NB4 (cell line): ENCODE measurements around the gene PPP4R2.

Experiments used
- DNase-seq: peaks from one replicate; pipeline ENCODE4 v3.0.0; 2010; ENCODE audit warnings: low read depth
- H3K4me3 ChIP-seq: one replicate; pipeline ENCODE4 v1.5.1; 2011; ENCODE audit warnings: mild to moderate bottlenecking, low read depth, low read length, moderate library complexity
- MAX ChIP-seq: IDR thresholded peaks from 2 replicates; pipeline ENCODE4 v1.6.1; 2011; ENCODE audit warnings: low read depth, low read length
- MYC ChIP-seq: IDR thresholded peaks from 2 replicates; pipeline ENCODE4 v1.6.1; 2011; ENCODE audit warnings: low read depth, low read length
- POLR2A ChIP-seq: IDR thresholded peaks from 2 replicates; pipeline ENCODE4 v1.6.1; 2011; ENCODE audit warnings: mild to moderate bottlenecking; ENCODE audit not compliant: insufficient read length; ENCODE audit errors: extremely low read depth
- TF ChIP-seq, protein P1 (sequence below): IDR thresholded peaks from one replicate; pipeline ENCODE4 v1.5.1; 2012; ENCODE audit warnings: low read depth, low read length

PPP4R2 gene

GRCh38 chr3:73070675-73071575 is 74.3 kb downstream of the PPP4R2 start:
- TF ChIP-seq, protein P1, sequence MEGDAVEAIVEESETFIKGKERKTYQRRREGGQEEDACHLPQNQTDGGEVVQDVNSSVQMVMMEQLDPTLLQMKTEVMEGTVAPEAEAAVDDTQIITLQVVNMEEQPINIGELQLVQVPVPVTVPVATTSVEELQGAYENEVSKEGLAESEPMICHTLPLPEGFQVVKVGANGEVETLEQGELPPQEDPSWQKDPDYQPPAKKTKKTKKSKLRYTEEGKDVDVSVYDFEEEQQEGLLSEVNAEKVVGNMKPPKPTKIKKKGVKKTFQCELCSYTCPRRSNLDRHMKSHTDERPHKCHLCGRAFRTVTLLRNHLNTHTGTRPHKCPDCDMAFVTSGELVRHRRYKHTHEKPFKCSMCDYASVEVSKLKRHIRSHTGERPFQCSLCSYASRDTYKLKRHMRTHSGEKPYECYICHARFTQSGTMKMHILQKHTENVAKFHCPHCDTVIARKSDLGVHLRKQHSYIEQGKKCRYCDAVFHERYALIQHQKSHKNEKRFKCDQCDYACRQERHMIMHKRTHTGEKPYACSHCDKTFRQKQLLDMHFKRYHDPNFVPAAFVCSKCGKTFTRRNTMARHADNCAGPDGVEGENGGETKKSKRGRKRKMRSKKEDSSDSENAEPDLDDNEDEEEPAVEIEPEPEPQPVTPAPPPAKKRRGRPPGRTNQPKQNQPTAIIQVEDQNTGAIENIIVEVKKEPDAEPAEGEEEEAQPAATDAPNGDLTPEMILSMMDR: no peak
- TF ChIP-seq POLR2A (no peak), MYC (no peak), MAX (no peak)
- peak; percentile 15 for DNase-seq
- no peak overlapping the region for H3K4me3 ChIP-seq

DNA sequence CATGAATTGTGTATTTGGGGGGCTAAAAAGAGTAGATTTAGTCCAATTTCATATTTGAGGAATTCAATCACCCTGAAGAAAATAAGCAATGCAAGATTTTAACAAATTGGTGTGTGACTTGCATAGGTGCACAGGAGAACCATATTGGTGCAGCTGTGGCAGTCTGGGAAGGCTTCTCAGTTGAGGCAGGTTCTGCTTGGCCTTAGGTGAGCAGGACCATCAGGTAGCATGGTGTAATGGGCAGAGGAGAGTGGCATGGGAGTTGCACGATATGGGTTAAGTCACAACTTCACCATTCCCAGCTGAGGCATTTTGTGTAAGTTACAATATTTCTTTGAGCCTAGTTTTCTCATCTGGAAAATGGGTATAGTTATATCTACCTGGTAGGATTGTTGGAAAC is 75.3 kb downstream of the PPP4R2 start:
- DNase-seq: no peak
- TF ChIP-seq, protein P1: no peak
- no peak overlapping the region for H3K4me3 ChIP-seq

DNA sequence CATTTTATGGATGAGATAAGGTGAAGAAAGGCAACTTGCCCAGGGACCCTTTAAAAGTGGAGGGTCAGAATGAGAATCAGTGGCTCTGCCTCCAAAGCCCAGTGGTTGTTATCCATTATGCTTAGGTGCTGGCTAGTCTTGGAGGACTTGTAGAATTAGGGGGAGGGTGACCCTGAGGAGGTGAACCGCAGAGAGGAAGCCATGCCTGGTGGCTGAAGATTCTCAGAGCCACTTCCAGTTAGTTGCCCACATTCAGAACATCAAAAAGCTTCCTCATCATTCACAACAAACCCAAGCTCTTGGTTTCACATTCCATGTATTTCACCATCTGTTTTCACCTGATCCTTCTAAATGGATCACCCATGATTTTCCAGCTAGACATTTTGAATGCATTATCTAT is 76.0 kb downstream of the PPP4R2 start:
- peak; percentile 52 for DNase-seq
- TF ChIP-seq MAX: no peak
- TF ChIP-seq, protein P1: no peak
- TF ChIP-seq MYC: no peak
- TF ChIP-seq POLR2A: no peak
- no peak overlapping the region for H3K4me3 ChIP-seq

- no peak for TF ChIP-seq POLR2A
- TF ChIP-seq, protein P1: no peak
- no peak overlapping the region for H3K4me3 ChIP-seq
- DNase-seq: no peak
Measured at GRCh38 chr3:73073091-73073707, 76.6 kb downstream of the PPP4R2 start.

GRCh38 chr3:73074781-73075180 is 78.2 kb downstream of the PPP4R2 start:
- no peak for TF ChIP-seq MYC
- TF ChIP-seq POLR2A: no peak
- TF ChIP-seq, protein P1: no peak
- TF ChIP-seq MAX: no peak
- DNase-seq: no peak
- H3K4me3 ChIP-seq: no peak overlapping the region
